GM12801 (cell line): ENCODE data around the gene WDR70.

Experiments
- TF ChIP-seq, protein P1 (sequence below): IDR thresholded peaks from one replicate; pipeline ENCODE4 v1.5.1; 2011; ENCODE audit warnings: control low read depth; ENCODE audit not compliant: insufficient read length; ENCODE audit errors: extremely low read depth

Gene WDR70

DNA sequence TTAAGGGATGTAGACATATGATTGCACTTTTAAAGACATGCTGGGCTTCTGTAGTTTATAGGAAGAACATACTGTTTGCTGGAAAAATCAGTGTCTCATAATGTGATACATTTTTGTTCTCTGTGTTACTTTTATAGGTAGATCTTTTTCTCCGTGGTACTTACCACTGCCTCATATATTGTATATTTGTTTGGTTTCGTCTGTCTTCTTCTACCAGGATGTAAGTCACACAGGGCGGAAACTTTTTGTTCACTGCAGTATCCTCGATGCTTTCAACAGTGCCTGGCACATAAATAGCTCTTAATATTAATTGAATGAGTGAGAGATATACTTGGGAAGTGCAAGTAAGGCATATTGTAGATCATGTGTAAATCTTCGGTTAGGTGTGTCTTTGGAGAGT lies 325.3 kb downstream of the WDR70 start:
- TF ChIP-seq, protein P1, sequence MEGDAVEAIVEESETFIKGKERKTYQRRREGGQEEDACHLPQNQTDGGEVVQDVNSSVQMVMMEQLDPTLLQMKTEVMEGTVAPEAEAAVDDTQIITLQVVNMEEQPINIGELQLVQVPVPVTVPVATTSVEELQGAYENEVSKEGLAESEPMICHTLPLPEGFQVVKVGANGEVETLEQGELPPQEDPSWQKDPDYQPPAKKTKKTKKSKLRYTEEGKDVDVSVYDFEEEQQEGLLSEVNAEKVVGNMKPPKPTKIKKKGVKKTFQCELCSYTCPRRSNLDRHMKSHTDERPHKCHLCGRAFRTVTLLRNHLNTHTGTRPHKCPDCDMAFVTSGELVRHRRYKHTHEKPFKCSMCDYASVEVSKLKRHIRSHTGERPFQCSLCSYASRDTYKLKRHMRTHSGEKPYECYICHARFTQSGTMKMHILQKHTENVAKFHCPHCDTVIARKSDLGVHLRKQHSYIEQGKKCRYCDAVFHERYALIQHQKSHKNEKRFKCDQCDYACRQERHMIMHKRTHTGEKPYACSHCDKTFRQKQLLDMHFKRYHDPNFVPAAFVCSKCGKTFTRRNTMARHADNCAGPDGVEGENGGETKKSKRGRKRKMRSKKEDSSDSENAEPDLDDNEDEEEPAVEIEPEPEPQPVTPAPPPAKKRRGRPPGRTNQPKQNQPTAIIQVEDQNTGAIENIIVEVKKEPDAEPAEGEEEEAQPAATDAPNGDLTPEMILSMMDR: no peak

DNA sequence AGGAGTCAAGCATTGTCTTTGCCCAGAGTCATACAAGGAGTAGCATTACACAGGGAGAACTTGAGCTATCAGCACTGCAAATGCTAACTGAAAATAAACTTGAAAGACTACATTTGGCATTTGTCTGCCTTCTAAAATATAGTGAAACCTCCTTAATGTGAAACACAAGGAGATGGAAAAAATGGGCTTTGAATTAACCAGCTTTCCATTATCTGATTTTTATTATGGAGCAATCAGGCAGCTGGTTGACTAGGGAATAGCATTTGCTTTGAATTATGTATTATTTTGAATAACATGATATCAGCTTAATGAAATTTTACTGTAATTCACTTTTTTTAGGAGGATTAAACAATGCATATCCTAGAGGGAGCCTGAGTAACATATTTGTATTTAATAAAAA lies 329.9 kb downstream of the WDR70 start:
- TF ChIP-seq, protein P1: no peak

DNA sequence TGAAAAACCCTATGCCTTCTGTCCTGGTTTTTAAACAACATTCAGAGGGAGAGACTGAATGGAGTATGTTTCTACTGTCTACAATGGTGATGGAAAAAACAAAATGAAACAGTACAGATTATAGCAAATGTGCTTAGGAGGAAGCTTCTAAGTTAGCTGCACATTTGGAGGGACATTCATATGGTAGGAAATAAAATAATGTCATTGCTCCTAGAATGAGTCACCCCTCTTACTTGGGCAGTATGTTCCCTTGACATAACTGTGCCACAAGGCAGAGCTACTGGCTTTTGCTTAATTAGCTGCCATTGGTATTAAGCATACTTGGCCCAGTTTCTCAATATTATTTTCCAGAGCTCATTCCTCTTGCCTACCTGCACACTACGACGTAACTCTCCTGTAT lies 331.8 kb downstream of the WDR70 start:
- TF ChIP-seq, protein P1: no peak

DNA sequence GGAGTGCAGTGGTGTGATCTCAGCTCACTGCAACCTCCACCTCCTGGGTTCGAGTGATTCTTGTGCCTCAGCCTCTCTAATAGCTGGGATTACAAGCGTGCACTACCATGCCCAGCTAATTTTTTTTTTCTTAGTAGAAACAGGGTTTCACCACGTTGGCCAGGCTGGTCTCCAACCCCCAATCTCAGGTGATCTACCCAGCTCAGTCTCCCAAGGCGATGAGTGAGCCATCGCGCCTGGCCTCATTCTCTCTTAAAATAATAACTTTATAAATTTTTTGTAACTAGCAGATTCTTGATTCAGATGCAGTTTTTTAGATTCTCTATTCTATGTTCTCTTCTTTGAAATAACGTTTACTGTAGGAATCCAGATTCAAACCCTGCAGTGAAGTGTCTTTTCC lies 333.6 kb downstream of the WDR70 start:
- TF ChIP-seq, protein P1: no peak

DNA sequence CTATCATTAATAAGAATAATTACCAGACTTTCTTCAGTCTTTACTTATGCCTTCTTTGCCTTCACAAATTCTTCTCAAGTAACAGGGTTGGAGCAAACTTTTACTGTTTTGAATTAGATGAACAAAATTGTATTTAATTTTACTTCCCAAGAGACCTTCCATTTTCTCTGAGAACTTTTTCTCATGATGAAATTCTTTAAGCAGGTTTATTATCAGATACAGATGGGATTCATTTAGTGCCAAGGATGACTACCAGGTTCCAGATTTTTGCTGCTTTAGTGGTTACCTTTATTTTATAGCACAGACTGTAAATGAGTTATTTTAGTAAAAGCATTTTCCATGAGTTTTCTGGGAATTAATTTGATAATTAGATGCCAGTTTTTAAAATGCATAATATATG lies 335.6 kb downstream of the WDR70 start:
- TF ChIP-seq, protein P1: no peak

DNA sequence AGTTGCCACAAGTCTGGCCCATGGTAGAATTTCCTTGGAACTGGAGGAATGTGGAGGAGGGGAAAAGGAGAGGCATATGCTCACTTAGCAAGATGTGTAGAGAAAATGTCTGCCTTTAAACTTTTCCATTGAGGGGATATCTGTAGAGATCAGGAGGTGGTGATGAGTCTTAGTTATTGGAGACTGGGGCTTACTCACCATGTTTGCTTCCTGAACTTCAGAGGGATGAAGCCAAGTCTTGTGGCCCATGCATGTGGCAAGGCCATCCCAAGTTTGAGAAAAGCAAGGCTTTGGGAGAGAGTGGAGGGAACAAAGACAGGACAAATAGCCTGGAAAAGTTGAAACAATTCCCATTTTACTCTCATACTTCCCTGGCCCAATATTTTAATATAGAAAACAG lies 336.2 kb downstream of the WDR70 start:
- TF ChIP-seq, protein P1: no peak

DNA sequence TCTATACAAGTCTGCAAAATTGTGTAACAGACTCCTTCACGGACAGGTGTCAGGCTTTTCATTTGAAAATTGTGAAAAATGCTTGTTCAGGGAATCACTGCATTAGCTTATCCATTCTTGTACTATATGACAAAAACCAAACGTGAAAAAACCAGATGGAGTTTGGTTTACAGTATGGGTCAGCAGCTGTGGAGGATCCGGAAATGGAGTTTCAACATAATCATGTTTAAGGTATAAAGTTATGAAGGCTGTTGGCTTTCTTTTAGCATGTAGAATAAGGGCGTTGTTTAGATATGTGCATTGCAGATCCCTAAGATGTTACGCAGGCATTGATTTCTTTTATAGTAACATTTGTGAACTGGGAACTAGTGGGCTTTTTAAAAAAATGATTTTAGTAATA lies 336.9 kb downstream of the WDR70 start:
- TF ChIP-seq, protein P1: no peak

DNA sequence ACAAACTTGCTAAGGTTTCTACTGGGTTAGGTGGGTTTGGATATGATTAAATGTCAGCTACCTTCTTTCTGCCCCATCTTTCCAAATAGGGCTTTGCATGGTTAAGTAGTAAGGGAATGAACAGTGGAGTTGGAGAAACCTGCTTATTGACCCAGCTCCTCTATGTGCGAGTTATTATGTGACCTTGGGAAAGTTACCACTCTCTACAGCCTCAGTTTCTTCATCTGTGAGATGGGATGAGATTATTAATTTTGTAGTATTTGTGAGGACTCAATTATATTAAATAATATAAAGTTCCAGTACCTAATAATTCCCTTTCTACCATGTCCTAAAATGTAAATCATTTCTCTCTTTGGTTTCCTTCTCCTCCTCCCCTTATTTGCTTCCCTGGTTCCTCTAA lies 337.3 kb downstream of the WDR70 start:
- TF ChIP-seq, protein P1: no peak
